ENCODE measurements around the gene CHML.

- no peak for TF ChIP-seq POLR2A (IDR thresholded peaks at IDR 0.05)
- TF ChIP-seq, protein P1, sequence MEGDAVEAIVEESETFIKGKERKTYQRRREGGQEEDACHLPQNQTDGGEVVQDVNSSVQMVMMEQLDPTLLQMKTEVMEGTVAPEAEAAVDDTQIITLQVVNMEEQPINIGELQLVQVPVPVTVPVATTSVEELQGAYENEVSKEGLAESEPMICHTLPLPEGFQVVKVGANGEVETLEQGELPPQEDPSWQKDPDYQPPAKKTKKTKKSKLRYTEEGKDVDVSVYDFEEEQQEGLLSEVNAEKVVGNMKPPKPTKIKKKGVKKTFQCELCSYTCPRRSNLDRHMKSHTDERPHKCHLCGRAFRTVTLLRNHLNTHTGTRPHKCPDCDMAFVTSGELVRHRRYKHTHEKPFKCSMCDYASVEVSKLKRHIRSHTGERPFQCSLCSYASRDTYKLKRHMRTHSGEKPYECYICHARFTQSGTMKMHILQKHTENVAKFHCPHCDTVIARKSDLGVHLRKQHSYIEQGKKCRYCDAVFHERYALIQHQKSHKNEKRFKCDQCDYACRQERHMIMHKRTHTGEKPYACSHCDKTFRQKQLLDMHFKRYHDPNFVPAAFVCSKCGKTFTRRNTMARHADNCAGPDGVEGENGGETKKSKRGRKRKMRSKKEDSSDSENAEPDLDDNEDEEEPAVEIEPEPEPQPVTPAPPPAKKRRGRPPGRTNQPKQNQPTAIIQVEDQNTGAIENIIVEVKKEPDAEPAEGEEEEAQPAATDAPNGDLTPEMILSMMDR (IDR thresholded peaks at IDR 0.05) = no peak
Measured at GRCh38 chr1:241603731-241604245, 36.4 kb downstream of the CHML start.

Data from right lobe of liver (tissue), 4 donors.